Kidney (tissue), 14 donors: ENCODE results near the gene EPS8L3. TPM values are rescaled to one million over a fixed set of nuclear protein-coding genes. Genes with fewer than 3 reads are reported as not detected.
"Not testable (repeated sequence)": the region's sequence is repeated elsewhere in the genome, so short reads cannot be mapped to it uniquely, and the experiment has no call there.

Experiments used
- DNase-seq, 5 donors: peaks; one replicate each; pipeline ENCODE4 v3.0.0-alpha.2; 2013 to 2020
- FAIRE-seq: peaks from 2 replicates; lab custom pipeline; 2012; peaks lifted over from hg19 to GRCh38; lab: Jason Lieb, UNC
- H3K27ac ChIP-seq, 2 donors: one replicate each; pipeline ENCODE4 v1.7.0; 2013; ENCODE audit warnings: low read depth in 2 of 2, low read length in 2 of 2, inconsistent platforms in 1 of 2
- H3K27me3 ChIP-seq: one replicate; pipeline ENCODE4 v1.7.1; 2013; ENCODE audit warnings: low read length, inconsistent platforms; ENCODE audit not compliant: control insufficient read depth, insufficient read depth
- H3K36me3 ChIP-seq, 3 donors: one replicate each; pipeline versions ENCODE4 v1.7.0 to v1.7.1; 2013; ENCODE audit warnings: low read length in 3 of 3, control low read depth in 1 of 3, inconsistent platforms in 1 of 3; ENCODE audit not compliant: insufficient read depth in 3 of 3, control insufficient read depth in 2 of 3
- H3K4me1 ChIP-seq, 3 donors: one replicate each; pipeline versions ENCODE4 v1.7.0 to v1.7.1; 2013; ENCODE audit warnings: low read length in 3 of 3, inconsistent platforms in 1 of 3, low read depth in 1 of 3; ENCODE audit not compliant: control insufficient read depth in 2 of 3, insufficient read depth in 2 of 3
- H3K4me3 ChIP-seq, 3 donors: one replicate each; pipeline versions ENCODE4 v1.7.0 to v1.8.1; 2013; ENCODE audit warnings: low read length in 3 of 3, control low read depth in 1 of 3, inconsistent platforms in 1 of 3
- H3K9ac ChIP-seq, 3 donors: one replicate each; pipeline versions ENCODE4 v1.7.0 to v1.7.1; 2013; ENCODE audit warnings: low read length in 3 of 3, control low read depth in 1 of 3, inconsistent platforms in 1 of 3
- H3K9me3 ChIP-seq, 3 donors: one replicate each; pipeline versions ENCODE4 v1.7.0 to v1.7.1; 2013; ENCODE audit warnings: low read length in 3 of 3, control low read depth in 1 of 3, inconsistent platforms in 1 of 3; ENCODE audit not compliant: control insufficient read depth in 2 of 3, insufficient read depth in 1 of 3
- CTCF ChIP-seq: IDR thresholded peaks from 3 replicates; pipeline ENCODE4 v1.5.1; 2012; ENCODE audit warnings: mild to moderate bottlenecking, moderate library complexity, borderline replicate concordance; ENCODE audit not compliant: insufficient read depth; ENCODE audit errors: extremely low read depth
- intact Hi-C: fragments of 100-400 bp; cut with DNase I; formaldehyde crosslinking; loops from one replicate; pipeline ENCODE4 v1.11.1; 2022
- polyA plus RNA-seq: library from polyadenylated mRNA; stranded (reverse); fragments of 350-450 nt; fragmentation: Illumina TruSeq; extraction: RNeasy Lipid Tissue Mini Kit (QIAGEN cat#74804); gene quantifications from one replicate; pipeline ENCODE4 v1.2.3, GENCODE V29; 2014; ENCODE audit warnings: low read depth, low replicate concordance; ENCODE audit not compliant: insufficient read depth
- total RNA-seq: library from RNA; stranded (reverse); fragmentation: NEBNext Ultra II Directional; extraction: Animal tissue kit (Norgen Biotek cat#: 25700); gene quantifications from one replicate; pipeline ENCODE4 v1.2.1, GENCODE V29; 2021
- donor health status: control.
- donor health status: control.
- donor health status: control.
- donor health status: control.
- donor health status: control.
- donor health status: DM: yes; HTN: yes; CAD: no.
- donor health status: Normal renal cell carcinoma (clear cell type).

EPS8L3 gene
- total and polyA plus RNA-seq, 2 donors from 2014 or later = 1.8 TPM; not detected in 1

GRCh38 chr1:109750920-109751319, 12.8 kb downstream of the EPS8L3 start:
- no peak for FAIRE-seq
- Histone ChIP-seq H3K9me3 (no peaks in the 10 kb centered on the region), H3K27me3 (no peaks in the 10 kb centered on the region), H3K27ac (no peak overlapping the region), H3K9ac (no peak overlapping the region), H3K36me3 (no peaks in the 10 kb centered on the region), H3K4me3 (no peak overlapping the region), H3K4me1 (no peaks in the 10 kb centered on the region)
- no peak for TF ChIP-seq CTCF
- no peak for DNase-seq
- intact Hi-C loops = no loop called here

- intact Hi-C loops = no loop called here
- TF ChIP-seq CTCF = no peak
- DNase-seq = no peak
These were observed 13.4 kb downstream of the EPS8L3 start for GRCh38 chr1:109750241-109750882.

GRCh38 chr1:109749221-109749620, 14.5 kb downstream of the EPS8L3 start:
- no peak for DNase-seq
- Histone ChIP-seq H3K4me1 (no peaks in the 10 kb centered on the region), H3K4me3 (no peak overlapping the region), H3K36me3 (no peaks in the 10 kb centered on the region), H3K9ac (no peak overlapping the region), H3K27me3 (no peaks in the 10 kb centered on the region), H3K9me3 (no peaks in the 10 kb centered on the region), H3K27ac (no peak overlapping the region)
- no peak for TF ChIP-seq CTCF
- intact Hi-C loops = no loop called here
- no peak for FAIRE-seq

More at GRCh38 chr1:109750241-109750882, 13.4 kb downstream of the EPS8L3 start:
- H3K27me3 ChIP-seq = no peaks in the 10 kb centered on the region
- H3K36me3 ChIP-seq = no peaks in the 10 kb centered on the region
- H3K9ac ChIP-seq = no peak overlapping the region
- no peak for FAIRE-seq
- no peak overlapping the region for H3K4me3 ChIP-seq
- H3K4me1 ChIP-seq = no peaks in the 10 kb centered on the region
- no peaks in the 10 kb centered on the region for H3K9me3 ChIP-seq
- H3K27ac ChIP-seq = no peak overlapping the region

GRCh38 chr1:109748311-109748710, 15.4 kb downstream of the EPS8L3 start:
- H3K27ac ChIP-seq, H3K36me3 ChIP-seq, DNase-seq, H3K27me3 ChIP-seq, H3K4me3 ChIP-seq, H3K4me1 ChIP-seq, H3K9me3 ChIP-seq, intact Hi-C loops, FAIRE-seq, H3K9ac ChIP-seq: not testable (repeated sequence)
